Limb (tissue), 2 donors: Measurements from ENCODE around the gene MED13L.

Experiments
- DNase-seq, 2 donors: peaks; one replicate each; pipeline ENCODE4 v3.0.0-alpha.2; 2016; ENCODE audit errors: extremely low spot score in 2 of 2

Gene MED13L

DNA sequence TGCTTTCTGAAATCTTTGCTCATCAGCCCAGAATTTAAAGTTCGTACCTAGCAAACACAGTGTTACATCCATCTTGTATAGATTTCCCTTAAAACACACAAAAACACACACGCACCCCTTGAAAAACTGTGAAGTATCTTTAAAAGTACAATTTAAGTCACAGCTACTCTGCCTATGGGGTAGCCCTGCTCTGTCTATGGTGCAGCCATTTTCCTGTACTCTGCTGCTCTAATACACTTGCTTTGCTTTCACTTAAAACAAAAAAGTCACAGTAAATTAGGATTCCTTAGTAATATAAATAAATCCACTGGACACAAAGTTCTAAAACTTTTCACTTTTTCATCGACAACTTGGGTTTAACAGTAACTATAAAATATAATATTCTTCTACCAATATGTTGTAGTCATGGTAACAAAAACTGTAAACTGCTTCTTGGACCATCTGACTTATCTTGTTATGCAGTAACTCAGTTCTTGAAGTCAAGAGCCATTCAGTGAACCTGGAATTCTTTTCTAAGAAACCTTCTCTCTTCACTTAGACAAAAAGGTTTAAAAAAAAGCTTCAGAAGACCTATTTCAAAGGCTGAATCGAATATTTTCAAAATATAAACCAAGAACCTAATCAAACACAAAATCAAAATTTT lies 63.5 kb downstream of the MED13L start:
- DNase-seq: no peak

DNA sequence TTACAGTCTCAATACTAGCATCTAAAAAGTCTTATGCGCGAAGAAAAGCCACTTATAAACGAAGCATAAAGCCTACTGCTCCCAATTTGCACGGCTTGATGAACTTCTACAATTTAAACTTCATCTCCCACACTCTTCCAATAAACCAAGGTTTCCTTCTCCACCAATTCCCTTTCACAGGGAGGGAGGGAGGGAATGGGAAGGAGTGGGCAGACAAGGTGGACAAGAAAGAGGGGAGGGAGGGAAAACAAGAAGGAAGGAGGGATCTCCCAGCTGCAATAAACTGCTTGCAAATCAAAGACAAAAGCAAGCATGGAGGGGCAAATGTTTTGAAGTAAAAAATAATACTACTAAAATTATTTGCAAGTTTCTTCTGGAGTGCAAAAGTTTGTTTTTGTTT lies 64.5 kb downstream of the MED13L start:
- no peak for DNase-seq

DNA sequence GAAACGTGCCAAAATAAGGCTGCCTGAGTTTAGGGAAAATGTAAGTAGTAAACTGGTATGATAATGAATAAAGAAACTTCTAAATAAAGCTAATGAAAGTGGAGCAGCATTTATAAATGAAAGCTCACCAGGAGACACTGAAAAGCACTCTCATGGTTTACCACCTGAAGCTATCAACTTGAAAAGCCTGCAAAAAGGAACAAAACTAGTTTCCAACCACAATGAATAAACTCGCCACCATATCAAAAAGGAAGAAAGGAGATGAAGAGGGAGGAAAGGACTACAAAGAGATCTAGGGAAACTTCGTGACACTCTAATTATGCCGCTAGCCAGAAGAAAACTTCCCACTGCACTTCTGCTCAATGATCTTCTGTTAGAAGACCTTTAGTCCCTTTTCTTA lies 66.7 kb downstream of the MED13L start:
- no peak for DNase-seq

DNA sequence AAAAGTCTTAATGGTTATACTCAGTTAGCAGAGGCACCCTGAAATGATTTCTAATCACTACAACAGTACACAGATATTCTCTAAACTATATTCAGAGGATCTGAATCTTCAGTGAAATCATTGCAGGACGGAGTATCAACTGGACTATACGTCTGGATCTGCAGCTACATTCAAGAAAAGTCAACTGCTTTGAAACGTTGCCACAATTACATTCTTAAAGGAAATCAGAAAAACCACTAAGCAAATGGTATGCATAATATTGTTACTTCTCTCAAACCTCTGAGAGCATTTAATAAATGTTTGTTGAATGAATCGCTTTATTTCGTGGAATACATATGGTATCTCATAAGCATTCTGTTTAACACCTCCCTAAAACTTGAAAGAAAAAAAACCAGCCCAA lies 67.4 kb downstream of the MED13L start:
- DNase-seq: no peak

DNA sequence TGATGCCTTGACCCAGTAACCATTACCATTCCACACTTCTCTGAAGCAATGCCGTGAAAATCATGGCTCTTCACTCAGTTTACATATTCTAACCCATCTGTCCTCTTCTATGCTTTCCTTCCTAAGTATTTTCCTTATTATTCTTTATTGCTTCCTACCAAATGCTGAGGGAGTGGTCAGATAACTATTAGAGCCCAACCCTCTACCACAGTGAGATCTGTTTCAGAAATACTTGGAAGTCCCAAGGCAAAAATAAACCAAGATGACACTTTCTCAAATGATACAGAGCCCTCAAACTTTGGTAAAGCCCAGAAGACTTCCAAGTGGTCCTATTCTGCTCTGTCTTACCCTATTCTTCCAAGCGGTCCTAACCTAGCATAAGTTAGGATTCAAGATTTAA lies 68.0 kb downstream of the MED13L start:
- no peak for DNase-seq

DNA sequence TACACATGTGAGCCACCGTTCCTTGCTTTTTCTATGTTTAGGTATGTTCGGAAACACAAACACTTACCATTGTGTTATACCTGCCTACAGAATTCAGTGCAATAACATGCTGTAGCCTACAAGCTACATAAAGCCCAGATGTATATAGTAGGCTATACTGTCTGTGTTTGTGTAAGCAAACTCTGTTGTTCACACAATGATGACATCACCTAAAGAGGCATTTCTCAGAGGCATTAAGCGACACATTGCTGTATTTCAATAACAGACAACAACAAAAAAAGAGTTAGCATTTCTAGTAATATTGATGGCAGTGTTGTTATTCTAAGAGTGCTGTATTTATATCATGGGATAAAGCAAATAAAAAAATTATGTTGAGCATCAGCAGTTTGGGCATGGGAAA lies 70.2 kb downstream of the MED13L start:
- no peak for DNase-seq

DNA sequence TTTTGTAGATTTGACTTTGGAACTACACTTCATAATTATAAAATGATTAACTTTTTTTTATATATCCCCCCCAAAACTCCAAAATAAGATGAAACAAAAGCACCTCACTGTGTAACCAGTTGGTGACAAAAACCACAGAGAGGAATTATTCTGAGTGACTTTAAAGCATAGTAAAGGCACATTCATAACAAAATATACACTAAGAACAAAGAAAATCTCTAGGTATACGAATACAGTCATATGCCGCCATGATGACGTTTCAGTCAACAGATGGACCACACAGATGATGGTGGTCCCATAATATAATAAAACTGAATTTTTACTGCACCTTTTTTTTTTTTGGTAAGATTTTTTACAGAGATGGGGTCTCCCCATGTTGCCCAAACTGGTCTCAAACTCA lies 70.7 kb downstream of the MED13L start:
- DNase-seq: no peak

DNA sequence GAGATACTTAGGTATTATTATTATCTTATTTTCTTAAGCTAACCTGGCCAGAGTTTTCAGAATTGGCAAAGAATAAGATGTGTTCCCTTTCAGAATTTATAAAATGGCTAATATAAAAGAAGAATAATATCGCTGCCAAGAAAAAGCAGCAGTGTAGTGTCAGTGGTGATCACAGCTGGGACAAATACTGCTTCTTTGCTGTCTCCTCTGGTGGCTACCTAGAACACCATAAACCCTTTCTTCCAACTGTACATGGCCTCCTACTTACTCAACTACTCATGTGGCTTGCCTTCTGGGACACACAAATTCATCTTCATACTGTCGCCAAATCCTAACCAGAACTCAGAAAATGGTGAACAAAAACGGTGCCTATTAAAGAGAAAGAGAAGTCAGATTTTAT lies 72.7 kb downstream of the MED13L start:
- no peak for DNase-seq

DNA sequence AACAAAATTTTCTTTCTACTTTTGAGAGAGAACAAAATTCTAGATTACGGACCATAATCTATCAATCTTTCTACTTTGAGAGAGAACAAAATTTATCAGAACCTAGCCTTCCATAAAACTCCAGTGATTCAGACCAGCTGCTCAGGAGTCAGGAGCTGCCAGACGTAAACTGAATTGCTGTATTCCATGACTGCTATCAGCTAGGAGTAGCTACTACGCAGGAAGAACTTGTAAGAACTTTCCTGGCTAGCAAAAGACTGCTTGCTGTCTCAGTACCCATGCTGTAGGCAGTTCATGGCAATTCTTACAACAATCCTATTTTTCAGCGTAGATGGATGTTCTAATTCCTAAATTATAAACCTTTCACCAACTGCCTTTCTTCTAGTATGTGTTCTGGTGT lies 73.3 kb downstream of the MED13L start:
- no peak for DNase-seq

DNA sequence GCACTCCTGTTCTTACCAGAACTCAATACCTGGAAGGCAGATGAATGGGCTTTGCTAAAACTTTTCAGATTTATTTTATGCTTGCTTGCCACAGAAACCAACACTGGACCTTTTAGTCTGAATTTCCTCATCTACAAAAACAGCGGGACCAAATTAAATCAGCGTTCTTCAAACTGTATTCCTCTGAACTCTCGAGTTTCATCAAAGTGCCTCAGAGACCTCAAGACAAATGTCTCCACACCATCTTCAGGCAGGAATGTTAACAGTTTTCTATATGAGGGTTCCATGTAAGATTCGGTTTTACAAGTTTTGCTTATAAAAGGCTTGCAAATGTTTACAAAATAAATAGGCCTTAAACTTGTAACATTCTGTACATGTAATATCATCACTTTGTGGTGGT lies 74.6 kb downstream of the MED13L start:
- DNase-seq: no peak

DNA sequence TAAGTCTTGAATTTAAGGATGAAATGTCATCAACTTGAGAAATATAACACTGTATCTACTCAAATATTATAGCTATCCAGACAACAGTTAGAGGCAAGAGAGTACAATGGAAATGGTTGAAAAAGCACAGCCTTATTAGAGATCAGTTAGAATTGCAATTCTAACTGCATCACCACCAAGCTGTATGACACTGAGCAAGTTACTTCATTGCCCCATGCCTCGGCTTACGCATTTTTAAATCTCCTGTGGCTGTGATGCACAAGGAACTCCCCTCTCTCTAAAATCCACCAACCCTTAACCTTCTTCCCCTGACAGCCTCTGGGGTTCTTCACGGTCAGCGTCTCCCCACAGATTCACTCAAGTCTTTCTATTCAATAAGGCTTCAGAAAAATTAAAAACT lies 75.1 kb downstream of the MED13L start:
- DNase-seq: no peak

DNA sequence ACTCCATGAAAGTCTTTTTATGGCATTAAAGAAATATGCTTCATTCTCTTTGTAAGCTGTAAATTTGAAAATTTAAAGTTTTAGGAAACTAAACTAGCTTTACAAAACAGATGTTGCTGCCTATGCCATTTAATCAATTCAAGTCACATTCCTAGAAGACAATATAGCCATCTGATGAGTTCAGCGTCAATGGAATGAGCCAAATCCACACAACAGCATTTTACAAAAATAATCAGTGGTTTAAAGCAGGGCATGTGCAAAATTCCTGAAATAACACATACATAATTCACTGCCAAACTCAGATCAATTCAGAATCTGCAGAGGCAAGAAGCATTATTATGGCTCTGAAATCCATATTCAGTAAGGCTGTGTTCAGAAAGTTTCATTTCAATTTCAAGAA lies 75.6 kb downstream of the MED13L start:
- DNase-seq: no peak

DNA sequence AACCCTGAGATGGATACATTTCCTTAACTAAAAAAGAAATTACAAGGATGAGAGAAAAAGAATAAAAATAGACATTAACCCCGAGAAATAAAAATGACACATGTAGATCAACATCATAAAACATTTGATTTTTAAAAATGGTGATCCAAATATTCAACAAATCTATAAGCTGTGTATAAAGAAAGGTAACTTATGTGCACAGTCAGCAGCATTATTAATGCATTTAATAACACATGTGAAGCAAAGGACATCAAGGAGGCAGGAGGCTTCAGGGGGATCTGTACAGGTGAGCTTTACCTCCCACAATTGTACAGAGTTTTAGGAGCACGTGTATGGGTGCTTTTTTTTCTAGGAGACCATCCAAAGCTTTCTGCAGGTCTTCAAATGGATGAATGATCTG lies 76.1 kb downstream of the MED13L start:
- DNase-seq: no peak

DNA sequence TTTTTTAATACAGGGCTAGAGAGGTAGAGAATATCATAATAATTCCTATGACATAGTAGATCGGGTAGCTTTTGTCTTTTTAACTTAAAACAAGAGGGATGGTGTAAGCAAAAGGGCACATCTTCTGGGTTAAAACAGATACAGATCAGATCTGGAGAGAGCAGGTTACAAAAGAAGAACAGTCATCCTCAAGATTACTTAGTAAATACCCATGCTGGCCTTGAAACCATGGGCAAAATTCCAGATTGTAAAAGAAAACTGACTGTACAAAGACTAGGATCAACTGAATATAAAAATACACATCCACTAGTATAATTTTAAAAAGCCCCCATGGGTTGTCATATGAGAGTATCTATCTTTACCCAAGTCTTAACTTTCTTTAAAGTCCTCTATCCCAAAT lies 76.7 kb downstream of the MED13L start:
- DNase-seq: no peak

DNA sequence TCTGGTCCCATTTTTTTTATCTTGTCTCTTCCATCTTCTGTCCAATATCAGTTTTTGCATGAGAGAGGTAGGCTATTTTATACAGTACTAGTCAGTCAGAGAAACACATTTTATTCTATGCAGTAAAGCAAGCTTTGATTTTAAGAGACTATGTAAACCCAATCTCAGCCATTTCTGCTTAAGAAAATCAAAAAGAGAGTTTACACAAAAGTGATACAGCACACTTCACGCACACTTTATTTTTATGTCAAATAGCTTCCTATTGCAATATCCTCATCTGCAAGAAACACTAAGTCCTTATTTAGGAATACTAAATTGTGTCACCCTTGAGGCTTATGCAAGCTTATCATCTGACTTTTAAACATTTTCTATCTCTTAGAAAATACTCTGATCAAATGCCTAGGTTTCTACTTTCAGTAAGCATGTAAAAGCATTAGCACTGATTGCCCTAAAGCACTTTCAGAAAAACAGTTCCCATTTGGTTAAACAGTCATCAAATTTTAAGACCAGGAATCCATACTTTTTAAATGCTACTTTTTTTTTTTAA lies 78.3 kb downstream of the MED13L start:
- DNase-seq: no peak

DNA sequence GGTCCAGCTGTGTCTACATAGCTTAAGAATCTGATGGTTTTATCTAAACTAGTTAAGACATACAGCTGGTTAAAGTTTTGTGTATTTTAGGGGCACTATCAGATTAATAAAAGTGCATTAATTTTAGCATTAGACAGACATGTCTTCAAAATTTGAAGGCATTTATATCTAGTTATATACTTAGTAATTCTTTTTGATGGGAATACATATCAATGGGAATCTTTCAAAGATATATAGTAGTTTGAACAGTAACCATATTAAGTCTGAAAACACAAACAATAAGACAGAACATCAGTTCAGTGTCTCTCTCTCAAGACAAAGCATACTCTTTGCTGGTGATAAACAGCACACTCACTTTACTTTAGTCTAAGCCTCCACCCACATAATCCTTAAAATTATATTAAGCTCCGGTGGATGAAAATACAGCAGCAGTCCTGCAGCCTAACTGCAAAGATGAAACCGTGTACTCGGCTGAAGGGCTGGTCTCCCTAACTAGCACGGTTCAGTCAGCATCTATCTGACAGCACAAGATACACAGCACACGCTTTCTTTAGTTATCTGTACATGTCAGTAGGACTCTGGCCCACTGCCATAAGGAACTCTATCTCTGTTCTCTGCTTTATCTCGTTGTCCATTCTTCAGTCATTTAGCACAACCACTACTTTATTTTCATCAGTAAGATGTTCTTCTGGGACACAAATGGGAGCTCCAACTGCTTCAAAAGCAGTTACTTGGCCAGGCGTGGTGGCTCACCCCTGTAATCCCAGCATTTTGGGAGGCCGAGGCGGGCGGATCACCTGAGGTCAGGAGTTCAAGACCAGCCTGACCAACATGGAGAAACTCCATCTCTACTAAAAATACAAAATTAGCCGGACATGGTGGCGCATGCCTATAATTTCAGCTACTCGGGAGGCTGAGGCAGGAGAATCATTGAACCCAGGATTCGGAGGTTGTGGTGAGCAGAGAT lies 80.5 kb downstream of the MED13L start:
- no peak for DNase-seq

DNA sequence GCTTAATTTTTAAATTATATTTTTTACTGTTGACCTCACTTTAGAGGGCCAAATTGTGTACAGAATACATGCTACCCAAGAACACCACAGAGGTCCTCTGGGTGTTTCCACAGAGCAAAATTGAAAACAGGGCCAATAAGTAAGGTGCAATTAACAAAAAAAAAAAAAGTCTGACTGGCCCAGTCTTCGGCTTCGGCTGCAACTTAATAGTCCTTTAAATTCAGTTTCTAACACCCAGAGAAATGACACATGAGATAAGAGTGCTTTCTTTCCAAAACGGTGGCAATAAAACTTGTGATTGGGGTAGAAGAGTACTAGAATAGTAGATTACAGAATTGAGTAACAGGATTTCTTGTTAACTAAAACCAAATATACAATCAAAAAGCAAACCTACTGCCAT lies 81.3 kb downstream of the MED13L start:
- no peak for DNase-seq

DNA sequence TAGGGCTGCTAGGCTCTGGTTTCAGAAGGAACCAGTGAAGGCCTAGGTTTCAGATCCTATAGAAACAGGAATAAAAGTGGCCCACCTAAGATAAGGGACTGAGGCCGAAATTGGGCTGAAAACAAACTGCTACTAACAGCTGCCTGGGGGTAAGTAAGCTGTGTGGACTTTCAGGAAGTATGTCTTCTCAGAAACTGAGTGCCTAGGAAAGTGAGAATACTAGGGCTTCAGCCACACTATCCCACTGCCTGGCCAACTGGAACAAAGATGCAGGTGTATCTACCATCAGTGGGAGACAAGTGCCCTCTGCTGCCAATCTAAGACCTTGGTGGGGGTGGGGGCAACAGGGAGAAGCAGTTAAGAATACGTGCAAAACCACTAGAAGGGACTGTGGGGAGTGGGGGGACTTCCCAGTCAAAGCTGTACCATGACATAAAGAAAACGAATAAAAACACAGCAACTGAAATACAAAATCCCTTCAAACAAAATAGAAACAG lies 82.5 kb downstream of the MED13L start:
- DNase-seq: no peak

DNA sequence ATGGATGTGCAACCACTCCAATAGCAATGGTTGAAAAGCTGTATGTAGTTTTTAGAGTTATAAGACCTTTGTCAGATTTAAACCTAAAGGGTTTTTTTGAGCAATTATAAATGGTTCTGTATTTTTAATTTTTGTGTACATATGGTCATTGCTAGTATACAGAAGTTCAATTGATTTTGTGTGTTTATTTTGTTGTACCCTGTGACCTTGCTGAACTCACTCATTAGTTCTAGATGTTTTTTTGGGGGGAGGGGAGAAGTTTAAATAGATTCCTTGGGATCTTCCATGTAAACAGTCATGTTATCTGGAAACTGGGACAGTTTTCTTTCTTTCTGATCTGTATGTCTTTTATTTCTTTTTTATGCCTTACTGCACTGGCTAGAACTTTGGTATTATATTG lies 87.8 kb downstream of the MED13L start:
- DNase-seq: no peak

DNA sequence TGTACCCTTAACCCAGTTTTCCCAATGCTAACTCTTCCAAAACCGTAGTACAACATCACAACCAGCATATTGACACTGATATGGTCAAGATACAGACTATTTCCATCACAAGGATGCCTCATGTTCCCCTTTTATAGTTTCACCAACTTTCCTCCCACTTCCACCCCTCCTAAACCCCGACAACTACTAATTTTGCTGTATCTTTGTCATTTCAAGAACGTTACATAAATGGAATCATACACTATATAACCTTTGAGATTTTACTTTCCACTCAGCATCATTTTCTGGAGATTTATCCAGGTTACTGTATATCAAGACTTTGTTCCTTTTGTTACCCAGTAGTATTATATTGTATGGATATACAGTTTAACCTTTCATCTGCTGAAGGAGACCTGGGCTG lies 88.9 kb downstream of the MED13L start:
- no peak for DNase-seq

DNA sequence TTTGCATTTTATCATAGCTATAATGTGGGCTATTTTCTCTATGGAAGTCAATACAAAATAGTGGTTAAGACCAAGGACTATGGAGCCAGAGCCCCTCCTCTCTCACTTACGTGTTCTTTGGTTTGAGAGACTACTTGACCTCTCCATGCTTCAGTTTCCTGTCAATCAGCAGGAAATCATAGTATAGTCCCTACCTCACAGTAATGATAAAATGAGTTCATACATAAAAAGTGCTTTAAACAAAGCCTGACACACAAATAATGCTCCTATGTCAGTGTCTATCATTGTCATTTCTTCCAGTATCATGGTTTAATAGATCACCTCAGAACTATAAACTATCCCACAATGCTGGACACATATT lies 90.4 kb downstream of the MED13L start:
- DNase-seq: no peak

DNA sequence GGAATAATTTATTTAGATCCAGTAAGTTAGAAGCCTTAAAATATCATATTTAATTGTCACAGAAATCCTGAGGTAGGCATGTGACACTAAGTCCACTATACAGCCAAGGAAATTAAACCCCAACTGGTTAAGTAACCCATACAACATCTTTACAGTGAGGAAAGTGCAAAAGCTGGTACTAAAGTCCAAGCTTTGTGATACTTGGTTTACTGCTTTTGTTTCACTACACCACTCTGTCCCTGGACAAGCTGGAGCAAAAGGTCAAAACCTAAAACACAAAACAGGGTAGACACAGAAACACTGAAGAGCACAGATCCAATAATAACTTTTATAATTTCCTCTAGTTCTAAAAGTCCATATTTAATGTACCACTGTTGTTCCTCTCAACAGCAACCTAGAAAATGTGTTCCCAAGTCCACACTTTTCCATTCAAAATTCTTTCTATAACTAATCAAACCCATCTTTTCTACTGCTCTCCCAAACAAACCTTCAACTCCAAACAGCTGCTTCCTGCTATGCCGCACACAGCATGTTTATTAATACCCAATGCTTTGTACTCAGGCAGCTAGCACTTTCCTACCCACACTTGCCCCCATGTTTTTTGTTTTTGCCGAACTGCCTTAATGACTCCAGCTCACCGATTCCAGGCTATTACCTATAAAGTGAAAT lies 90.9 kb downstream of the MED13L start:
- peak in 1 of 2 donors; percentile 21 for DNase-seq
